SK-N-SH (cell line): ENCODE measurements around the gene RPS6KL1. TPM values are rescaled to one million over a fixed set of nuclear protein-coding genes. Genes with fewer than 3 reads are reported as not detected.

Experiments
- CTCF ChIA-PET: fragments of 300-600, 350-600 bp; formaldehyde crosslinking; extraction: SDS; loops from one replicate; lab custom pipeline; 2021; lab: Yijun Ruan, JAX
- POLR2A ChIA-PET: fragments of 350-600 bp; sonication (Branson Sonifier 250); formaldehyde crosslinking; extraction: SDS; loops from one replicate; lab custom pipeline; 2020; ENCODE audit warnings: antibody characterized with exemption, inconsistent platforms; lab: Yijun Ruan, JAX
- DNase-seq: peaks from one replicate; pipeline ENCODE4 v3.0.0; 2012
- H2AFZ ChIP-seq: fragments of 200-600 bp; sonication (generic); 2 replicates; pipeline ENCODE4 v1.8.1; 2016; ENCODE audit warnings: antibody characterized with exemption, mild to moderate bottlenecking, low read depth
- H3F3A ChIP-seq: fragments of 200-600 bp; sonication (generic); replicated peaks from 2 replicates; pipeline ENCODE3; 2016; ENCODE audit warnings: antibody characterized with exemption, mild to moderate bottlenecking; ENCODE audit not compliant: insufficient read depth
- H3K27ac ChIP-seq, 2 experiments: fragments of 200-500 bp in 1 of 2; fragments of 200-600 bp in 1 of 2; sonication (Bioruptor generic) in 1 of 2; sonication (generic), shearing (Covaris generic) in 1 of 2; 2 replicates each; pipeline versions ENCODE4 v1.5.1 to v1.6.1; 2014 to 2016; ENCODE audit warnings: low read depth in 2 of 2, inconsistent platforms in 1 of 2, low read length in 1 of 2, mild to moderate bottlenecking in 1 of 2, mixed read lengths in 1 of 2
- H3K27me3 ChIP-seq: fragments of 200-600 bp; sonication (generic), shearing (Covaris generic); 2 replicates; pipeline ENCODE4 v1.6.1; 2016; ENCODE audit warnings: mixed run types; ENCODE audit not compliant: insufficient read depth
- H3K36me3 ChIP-seq, 2 experiments: fragments of 200-500 bp in 1 of 2; fragments of 200-600 bp in 1 of 2; sonication (Bioruptor generic) in 1 of 2; sonication (generic) in 1 of 2; replicated peaks in 1 of 2; 2 replicates each; pipeline versions ENCODE3 to v1.5.1; 2014 to 2016; ENCODE audit warnings: low read length in 1 of 2, mild to moderate bottlenecking in 1 of 2; ENCODE audit not compliant: insufficient read depth in 2 of 2, control insufficient read depth in 1 of 2
- H3K4me1 ChIP-seq, 2 experiments: fragments of 200-500 bp in 1 of 2; fragments of 200-600 bp in 1 of 2; sonication (Bioruptor generic) in 1 of 2; sonication (generic), shearing (Covaris generic) in 1 of 2; 2 replicates each; pipeline versions ENCODE4 v1.5.1 to v1.6.1; 2014 to 2016; ENCODE audit warnings: low read depth in 1 of 2, low read length in 1 of 2, mixed run types in 1 of 2; ENCODE audit not compliant: insufficient read depth in 2 of 2, control insufficient read depth in 1 of 2
- H3K4me2 ChIP-seq: fragments of 200-600 bp; sonication (generic), shearing (Covaris generic); 2 replicates; pipeline ENCODE4 v1.6.1; 2017; ENCODE audit warnings: mixed run types
- H3K4me3 ChIP-seq, 2 experiments: fragments of 200-500 bp in 1 of 2; fragments of 200-600 bp in 1 of 2; sonication (Bioruptor generic) in 1 of 2; sonication (generic), shearing (Covaris generic) in 1 of 2; 2 replicates each; pipeline versions ENCODE4 v1.5.1 to v1.8.1; 2014 to 2016; ENCODE audit warnings: low read depth in 2 of 2, inconsistent platforms in 1 of 2, low read length in 1 of 2, mild to moderate bottlenecking in 1 of 2, mixed read lengths in 1 of 2, moderate library complexity in 1 of 2
- H3K79me2 ChIP-seq: fragments of 200-600 bp; sonication (generic); 2 replicates; pipeline ENCODE4 v1.8.1; 2017; ENCODE audit warnings: mild to moderate bottlenecking; ENCODE audit not compliant: insufficient read depth
- H3K9ac ChIP-seq: fragments of 200-600 bp; sonication (generic); 2 replicates; pipeline ENCODE4 v1.6.1; 2017; ENCODE audit warnings: mixed run types
- H3K9me2 ChIP-seq: fragments of 200-600 bp; sonication (generic); 2 replicates; pipeline ENCODE4 v1.6.1; 2017; ENCODE audit warnings: mixed run types
- H3K9me3 ChIP-seq: fragments of 200-600 bp; sonication (generic); 2 replicates; pipeline ENCODE4 v1.6.1; 2017; ENCODE audit warnings: mixed run types, mild to moderate bottlenecking, moderate library complexity
- H4K20me1 ChIP-seq: fragments of 200-600 bp; sonication (generic); 2 replicates; pipeline ENCODE4 v1.6.1; 2017; ENCODE audit warnings: mild to moderate bottlenecking, mixed run types; ENCODE audit not compliant: insufficient read depth
- CTCF ChIP-seq: fragments of 200-600 bp; sonication (generic); IDR thresholded peaks from 2 replicates; pipeline ENCODE4 v1.6.1; 2017; ENCODE audit warnings: antibody characterized with exemption, mild to moderate bottlenecking, moderate library complexity
- EZH2phosphoT487 ChIP-seq: fragments of 200-600 bp; sonication (generic); IDR thresholded peaks from 2 replicates; pipeline ENCODE4 v1.6.1; 2017; ENCODE audit warnings: low read depth, mixed run types, mild to moderate bottlenecking, antibody characterized with exemption, moderate library complexity, borderline replicate concordance
- FOXJ3 ChIP-seq: sonication (generic); formaldehyde crosslinking; IDR thresholded peaks from 2 replicates; pipeline ENCODE4 v1.5.1; 2020; ENCODE audit warnings: mild to moderate bottlenecking, missing genetic modification reagents
- FOXM1 ChIP-seq: IDR thresholded peaks from 2 replicates; pipeline ENCODE4 v1.4.0; 2012; ENCODE audit warnings: low read depth, mild to moderate bottlenecking
- GABPA ChIP-seq: IDR thresholded peaks from 2 replicates; pipeline ENCODE4 v1.4.0; 2012; ENCODE audit warnings: low read depth, mild to moderate bottlenecking
- GATA2 ChIP-seq: sonication (generic); formaldehyde crosslinking; IDR thresholded peaks from 2 replicates; pipeline ENCODE4 v1.5.0; 2020; ENCODE audit warnings: mild to moderate bottlenecking, missing genetic modification reagents
- JUND ChIP-seq: IDR thresholded peaks from 2 replicates; pipeline ENCODE4 v1.4.0; 2012
- MXI1 ChIP-seq: IDR thresholded peaks from 2 replicates; pipeline ENCODE4 v1.6.1; 2012; ENCODE audit warnings: mild to moderate bottlenecking, low read depth, low read length, improper control_type of control experiment
- RAD21 ChIP-seq: IDR thresholded peaks from 2 replicates; pipeline ENCODE4 v1.6.1; 2012; ENCODE audit warnings: mild to moderate bottlenecking, low read length
- RFX5 ChIP-seq: IDR thresholded peaks from 2 replicates; pipeline ENCODE4 v1.6.1; 2012; ENCODE audit warnings: mild to moderate bottlenecking, improper control_type of control experiment, low read length
- RXRA ChIP-seq: IDR thresholded peaks from 2 replicates; pipeline ENCODE4 v1.4.0; 2012; ENCODE audit warnings: low read depth, mild to moderate bottlenecking, borderline replicate concordance
- SIN3A ChIP-seq: IDR thresholded peaks from 2 replicates; pipeline ENCODE4 v1.6.1; 2012; ENCODE audit warnings: low read depth, mild to moderate bottlenecking, low read length, moderate library complexity, borderline replicate concordance
- SMC3 ChIP-seq: IDR thresholded peaks from 2 replicates; pipeline ENCODE4 v1.6.1; 2012; ENCODE audit warnings: low read depth, low read length, improper control_type of control experiment
- TAF1 ChIP-seq: IDR thresholded peaks from 2 replicates; pipeline ENCODE4 v1.6.1; 2012; ENCODE audit warnings: low read depth, mild to moderate bottlenecking, low read length, moderate library complexity, borderline replicate concordance
- TEAD4 ChIP-seq: IDR thresholded peaks from 2 replicates; pipeline ENCODE4 v1.4.0; 2012; ENCODE audit warnings: mild to moderate bottlenecking, borderline replicate concordance; ENCODE audit not compliant: insufficient read depth
- WGBS: methylation state at CpG from one replicate; pipeline ENCODE4 v1.1.6; 2017; ENCODE audit warnings: low lambda C conversion rate; 5-methylcytosine and 5-hydroxymethylcytosine counted together
- polyA plus RNA-seq, 3 experiments: library from polyadenylated mRNA; depleted of rRNA; stranded (reverse); fragments of >200 nt; gene quantifications; 2 replicates each; pipeline ENCODE4 v1.2.3, GENCODE V29; 2012
- TF ChIP-seq, protein P1 (sequence below): IDR thresholded peaks from 2 replicates; pipeline ENCODE4; 2012
- TF ChIP-seq, protein P2 (sequence below): IDR thresholded peaks from 2 replicates; pipeline ENCODE4 v1.4.0; 2012; ENCODE audit warnings: low read depth
- TF ChIP-seq, protein P3 (sequence below): IDR thresholded peaks from 2 replicates; pipeline ENCODE4 v1.4.0; 2012; ENCODE audit warnings: low read depth, borderline replicate concordance
- TF ChIP-seq, protein P4 (sequence below): fragments of 150-350 bp; IDR thresholded peaks from 2 replicates; pipeline ENCODE4 v1.6.1; 2017; ENCODE audit warnings: antibody characterized with exemption, low read length, low read depth, borderline replicate concordance

RPS6KL1 gene
- polyA plus RNA-seq, 1 of the 3 experiments (the other 2 are of a cell fraction), result 2.5 TPM

DNA sequence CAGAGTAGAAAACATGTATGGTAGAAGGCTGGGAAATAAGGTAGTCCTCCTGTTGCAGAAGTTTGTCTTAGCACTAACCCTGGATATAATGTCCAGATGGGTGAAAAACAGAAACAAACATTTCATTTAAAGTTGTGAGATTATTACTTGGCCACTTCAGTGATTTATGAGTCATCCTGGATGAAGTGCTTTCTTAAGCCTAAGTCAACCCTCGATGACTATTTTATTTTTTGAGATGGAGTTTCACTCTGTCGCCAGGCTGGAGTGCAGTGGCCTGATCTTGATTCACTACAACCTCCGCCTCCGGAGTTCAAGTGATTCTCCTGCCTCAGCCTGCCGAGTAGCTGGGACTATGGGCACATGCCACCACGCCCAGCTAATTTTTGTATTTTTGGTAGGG, 31.2 kb downstream of the RPS6KL1 start:
- Histone ChIP-seq H2AFZ (no peak overlapping the region), H3K4me1 (peaks cover 7 to 13% of the 10 kb centered on the region in 2 experiments; a peak in 3 of 4 replicates), H3K9me3 (no peaks in the 10 kb centered on the region), H3K79me2 (peaks cover 49% of the 10 kb centered on the region), H3K27me3 (no peaks in the 10 kb centered on the region)
- POLR2A ChIA-PET, result no interaction called here
- TF ChIP-seq FOXM1 (no peak), RFX5 (no peak), FOXJ3 (CRISPR knock-in tag) (no peak), TAF1 (no peak), JUND (no peak), GABPA (no peak), RAD21 (no peak), EZH2phosphoT487 (no peak), SMC3 (no peak), GATA2 (no peak), RXRA (no peak), CTCF (no peak), MXI1 (no peak), SIN3A (no peak), TEAD4 (no peak)
- TF ChIP-seq, protein P1, sequence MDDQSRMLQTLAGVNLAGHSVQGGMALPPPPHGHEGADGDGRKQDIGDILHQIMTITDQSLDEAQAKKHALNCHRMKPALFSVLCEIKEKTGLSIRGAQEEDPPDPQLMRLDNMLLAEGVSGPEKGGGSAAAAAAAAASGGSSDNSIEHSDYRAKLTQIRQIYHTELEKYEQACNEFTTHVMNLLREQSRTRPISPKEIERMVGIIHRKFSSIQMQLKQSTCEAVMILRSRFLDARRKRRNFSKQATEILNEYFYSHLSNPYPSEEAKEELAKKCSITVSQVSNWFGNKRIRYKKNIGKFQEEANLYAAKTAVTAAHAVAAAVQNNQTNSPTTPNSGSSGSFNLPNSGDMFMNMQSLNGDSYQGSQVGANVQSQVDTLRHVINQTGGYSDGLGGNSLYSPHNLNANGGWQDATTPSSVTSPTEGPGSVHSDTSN, result no peak
- TF ChIP-seq, protein P2, sequence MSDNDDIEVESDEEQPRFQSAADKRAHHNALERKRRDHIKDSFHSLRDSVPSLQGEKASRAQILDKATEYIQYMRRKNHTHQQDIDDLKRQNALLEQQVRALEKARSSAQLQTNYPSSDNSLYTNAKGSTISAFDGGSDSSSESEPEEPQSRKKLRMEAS, result no peak
- TF ChIP-seq, protein P3, sequence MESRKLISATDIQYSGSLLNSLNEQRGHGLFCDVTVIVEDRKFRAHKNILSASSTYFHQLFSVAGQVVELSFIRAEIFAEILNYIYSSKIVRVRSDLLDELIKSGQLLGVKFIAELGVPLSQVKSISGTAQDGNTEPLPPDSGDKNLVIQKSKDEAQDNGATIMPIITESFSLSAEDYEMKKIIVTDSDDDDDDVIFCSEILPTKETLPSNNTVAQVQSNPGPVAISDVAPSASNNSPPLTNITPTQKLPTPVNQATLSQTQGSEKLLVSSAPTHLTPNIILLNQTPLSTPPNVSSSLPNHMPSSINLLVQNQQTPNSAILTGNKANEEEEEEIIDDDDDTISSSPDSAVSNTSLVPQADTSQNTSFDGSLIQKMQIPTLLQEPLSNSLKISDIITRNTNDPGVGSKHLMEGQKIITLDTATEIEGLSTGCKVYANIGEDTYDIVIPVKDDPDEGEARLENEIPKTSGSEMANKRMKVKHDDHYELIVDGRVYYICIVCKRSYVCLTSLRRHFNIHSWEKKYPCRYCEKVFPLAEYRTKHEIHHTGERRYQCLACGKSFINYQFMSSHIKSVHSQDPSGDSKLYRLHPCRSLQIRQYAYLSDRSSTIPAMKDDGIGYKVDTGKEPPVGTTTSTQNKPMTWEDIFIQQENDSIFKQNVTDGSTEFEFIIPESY, result no peak
- TF ChIP-seq, protein P4, sequence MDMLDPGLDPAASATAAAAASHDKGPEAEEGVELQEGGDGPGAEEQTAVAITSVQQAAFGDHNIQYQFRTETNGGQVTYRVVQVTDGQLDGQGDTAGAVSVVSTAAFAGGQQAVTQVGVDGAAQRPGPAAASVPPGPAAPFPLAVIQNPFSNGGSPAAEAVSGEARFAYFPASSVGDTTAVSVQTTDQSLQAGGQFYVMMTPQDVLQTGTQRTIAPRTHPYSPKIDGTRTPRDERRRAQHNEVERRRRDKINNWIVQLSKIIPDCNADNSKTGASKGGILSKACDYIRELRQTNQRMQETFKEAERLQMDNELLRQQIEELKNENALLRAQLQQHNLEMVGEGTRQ, result no peak
- TF ChIP-seq, all 33 proteins: peak for 0
- Histone ChIP-seq H3K9me2 (no peaks in the 10 kb centered on the region), H3K4me3 (no peak overlapping the region), H3K36me3 (peaks cover 72 to 85% of the 10 kb centered on the region in 2 experiments), H3K4me2 (no peak overlapping the region), H3F3A (peaks cover 18% of the 10 kb centered on the region), H3K9ac (no peak overlapping the region), H3K27ac (no peak overlapping the region), H4K20me1 (peaks cover 24% of the 10 kb centered on the region)
- no peak for DNase-seq
- CTCF ChIA-PET, result interaction anchor here (13.2 to 26.0 kb wide), 2 partner anchors 16 to 38 kb away, joined by 124 to 537 read pairs; no protein-coding TSS in a partner anchor
- WGBS, result 91% methylated on average over 6 of the region's 6 CpGs
